Left ventricle myocardium superior (tissue), 1 donor: ENCODE data around the gene LRP4. TPM values are rescaled to one million over a fixed set of nuclear protein-coding genes. Genes with fewer than 3 reads are reported as not detected.
"Not testable (repeated sequence)": the region's sequence is repeated elsewhere in the genome, so short reads cannot be mapped to it uniquely, and the experiment has no call there.

Source experiments
- ATAC-seq: fragments of 200-7000 bp; cut with Tn5 transposase; one replicate; pipeline ENCODE4 v1.9.1; 2020; ENCODE audit warnings: mild to moderate bottlenecking, moderate library complexity
- DNase-seq: peaks from one replicate; pipeline ENCODE4 v3.0.0-alpha.2; 2020
- intact Hi-C: fragments of 100-400 bp; cut with micrococcal nuclease; formaldehyde crosslinking; loops from one replicate; pipeline ENCODE4 v1.11.0; 2022
- long read RNA-seq: library from polyadenylated mRNA; unstranded; transcript quantifications from one replicate; pipeline ENCODE4 v2.0.0, GENCODE V29; 2021
- total RNA-seq: library from RNA; stranded (reverse); fragmentation: NEBNext Ultra II Directional; extraction: Animal tissue kit (Norgen Biotek cat#: 25700); gene quantifications from one replicate; pipeline ENCODE4 v1.2.1, GENCODE V29; 2021
- donor health status: DM: no; HTN: yes; CAD: no; lungs with severe emphysema.

The LRP4 gene, protein sequence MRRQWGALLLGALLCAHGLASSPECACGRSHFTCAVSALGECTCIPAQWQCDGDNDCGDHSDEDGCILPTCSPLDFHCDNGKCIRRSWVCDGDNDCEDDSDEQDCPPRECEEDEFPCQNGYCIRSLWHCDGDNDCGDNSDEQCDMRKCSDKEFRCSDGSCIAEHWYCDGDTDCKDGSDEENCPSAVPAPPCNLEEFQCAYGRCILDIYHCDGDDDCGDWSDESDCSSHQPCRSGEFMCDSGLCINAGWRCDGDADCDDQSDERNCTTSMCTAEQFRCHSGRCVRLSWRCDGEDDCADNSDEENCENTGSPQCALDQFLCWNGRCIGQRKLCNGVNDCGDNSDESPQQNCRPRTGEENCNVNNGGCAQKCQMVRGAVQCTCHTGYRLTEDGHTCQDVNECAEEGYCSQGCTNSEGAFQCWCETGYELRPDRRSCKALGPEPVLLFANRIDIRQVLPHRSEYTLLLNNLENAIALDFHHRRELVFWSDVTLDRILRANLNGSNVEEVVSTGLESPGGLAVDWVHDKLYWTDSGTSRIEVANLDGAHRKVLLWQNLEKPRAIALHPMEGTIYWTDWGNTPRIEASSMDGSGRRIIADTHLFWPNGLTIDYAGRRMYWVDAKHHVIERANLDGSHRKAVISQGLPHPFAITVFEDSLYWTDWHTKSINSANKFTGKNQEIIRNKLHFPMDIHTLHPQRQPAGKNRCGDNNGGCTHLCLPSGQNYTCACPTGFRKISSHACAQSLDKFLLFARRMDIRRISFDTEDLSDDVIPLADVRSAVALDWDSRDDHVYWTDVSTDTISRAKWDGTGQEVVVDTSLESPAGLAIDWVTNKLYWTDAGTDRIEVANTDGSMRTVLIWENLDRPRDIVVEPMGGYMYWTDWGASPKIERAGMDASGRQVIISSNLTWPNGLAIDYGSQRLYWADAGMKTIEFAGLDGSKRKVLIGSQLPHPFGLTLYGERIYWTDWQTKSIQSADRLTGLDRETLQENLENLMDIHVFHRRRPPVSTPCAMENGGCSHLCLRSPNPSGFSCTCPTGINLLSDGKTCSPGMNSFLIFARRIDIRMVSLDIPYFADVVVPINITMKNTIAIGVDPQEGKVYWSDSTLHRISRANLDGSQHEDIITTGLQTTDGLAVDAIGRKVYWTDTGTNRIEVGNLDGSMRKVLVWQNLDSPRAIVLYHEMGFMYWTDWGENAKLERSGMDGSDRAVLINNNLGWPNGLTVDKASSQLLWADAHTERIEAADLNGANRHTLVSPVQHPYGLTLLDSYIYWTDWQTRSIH (N-terminal part only)
- 21.9 TPM for total RNA-seq
- long read RNA-seq, partial matches to known transcripts, result 3 of 7 reads
- long read RNA-seq, other reads (novel, unspliced or antisense), result 4 of 7 reads

DNA sequence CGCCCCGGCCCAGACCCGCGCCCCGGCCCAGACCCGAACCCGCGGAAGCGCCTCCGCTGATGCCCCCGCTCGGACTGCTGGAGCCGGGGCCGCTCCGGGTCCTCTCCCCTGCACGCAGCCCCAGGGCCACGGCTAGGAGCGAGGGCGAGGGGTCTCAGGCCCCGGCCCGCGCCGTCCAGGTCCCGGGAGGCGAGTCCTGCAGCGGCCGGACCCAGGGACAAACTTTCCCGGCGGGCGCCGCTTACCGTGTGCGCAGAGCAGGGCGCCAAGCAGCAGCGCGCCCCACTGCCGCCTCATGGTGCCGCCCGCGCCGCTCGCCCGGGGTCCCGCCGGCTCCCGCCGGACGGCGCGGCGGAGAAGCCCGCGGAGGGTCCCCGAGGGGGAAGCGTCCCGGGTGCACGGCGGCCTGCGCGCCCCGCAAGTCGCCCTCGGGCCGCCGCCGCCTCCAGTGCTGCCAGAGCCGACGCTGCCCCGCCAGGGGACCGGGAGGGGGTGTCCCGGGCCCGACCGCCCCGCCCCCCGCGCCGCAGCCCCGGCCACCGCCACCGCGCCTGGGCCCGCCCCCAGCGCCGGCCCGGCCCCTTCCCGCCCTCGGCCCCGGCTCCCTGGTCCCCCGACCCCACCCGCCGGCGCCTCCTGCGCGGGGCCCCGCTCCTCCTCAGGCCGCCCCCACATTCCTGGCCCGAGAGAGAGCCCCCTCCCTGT, at the start of gene LRP4:
Gene LRP4, minus strand, starts transcription at position 468 of the 705 bp plus-strand sequence. Its CDS starts 171 bp downstream, at position 297.
- peak; percentile 60 for ATAC-seq
- intact Hi-C loops, result no loop called here
- DNase-seq, result peak; percentile 82

GRCh38 chr11:46967962-46968361, 49.6 kb upstream of the LRP4 start:
- ATAC-seq (no peak), DNase-seq (no peak)
- intact Hi-C loops, result no loop called here

- ATAC-seq, result no peak
- intact Hi-C loops, result no loop called here
- no peak for DNase-seq
Observed at GRCh38 chr11:46966773-46967172, 48.4 kb upstream of the LRP4 start.

GRCh38 chr11:46963844-46964243, 45.5 kb upstream of the LRP4 start:
- ATAC-seq (no peak), DNase-seq (no peak)
- intact Hi-C loops, result no loop called here

- DNase-seq, result not testable (repeated sequence)
Observed at GRCh38 chr11:46961886-46962285, 43.5 kb upstream of the LRP4 start.

GRCh38 chr11:46961041-46961440, 42.7 kb upstream of the LRP4 start:
- no peak for ATAC-seq
- no peak for DNase-seq
- intact Hi-C loops, result no loop called here

More at GRCh38 chr11:46961886-46962285, 43.5 kb upstream of the LRP4 start:
- intact Hi-C loops, ATAC-seq: not testable (repeated sequence)

- intact Hi-C loops, result no loop called here
- ATAC-seq, result no peak
- DNase-seq, result no peak
Observed at GRCh38 chr11:46958777-46959176, 40.4 kb upstream of the LRP4 start.

DNA sequence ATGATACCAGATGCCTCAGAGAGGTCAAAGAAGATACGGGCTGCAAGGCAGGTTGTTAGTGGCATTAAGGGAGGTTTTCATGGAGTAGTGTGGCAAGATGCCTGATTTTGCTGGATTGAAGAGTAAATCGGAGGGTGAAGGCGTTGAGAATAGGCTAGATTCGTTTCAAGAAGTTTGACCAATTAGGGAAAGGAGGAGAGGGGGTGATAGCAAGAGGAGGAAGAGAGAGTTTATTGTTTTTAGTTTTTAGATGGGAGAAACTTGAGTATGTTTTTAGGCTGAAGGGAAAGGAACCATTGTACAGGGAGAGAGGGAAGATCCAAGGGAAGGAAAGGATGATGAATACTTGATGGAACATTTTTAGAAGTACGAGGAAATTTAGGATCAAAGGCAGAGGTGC, 34.7 kb upstream of the LRP4 start:
- intact Hi-C loops, result no loop called here
- ATAC-seq (no peak), DNase-seq (no peak)

DNA sequence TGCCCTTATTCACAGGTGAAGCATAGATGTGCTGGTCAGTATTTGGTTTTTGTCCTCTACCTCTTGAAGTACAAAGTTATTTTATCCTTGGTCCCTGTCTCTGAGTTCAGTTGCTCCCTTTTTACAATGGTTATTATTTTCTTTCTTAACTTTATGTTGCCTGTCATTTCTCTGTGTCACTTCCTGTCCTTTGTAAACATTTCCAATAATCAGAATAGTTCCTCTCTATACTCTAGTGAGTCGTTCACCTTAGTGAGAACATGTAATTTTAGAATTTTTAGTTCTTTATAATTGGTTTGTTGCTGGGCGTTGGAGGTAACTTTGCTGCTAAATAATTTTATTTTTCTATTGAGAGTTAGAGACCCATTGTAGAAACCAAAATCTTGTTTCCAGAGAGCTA, 34.2 kb upstream of the LRP4 start:
- DNase-seq, result no peak
- intact Hi-C loops, result no loop called here
- no peak for ATAC-seq

- intact Hi-C loops, result no loop called here
- no peak for ATAC-seq
- no peak for DNase-seq
Observed at GRCh38 chr11:46951864-46952263, 33.5 kb upstream of the LRP4 start.

- ATAC-seq (no peak), DNase-seq (no peak)
- intact Hi-C loops, result no loop called here
Observed at GRCh38 chr11:46949297-46949696, 30.9 kb upstream of the LRP4 start.

- no peak for DNase-seq
Observed at GRCh38 chr11:46948378-46949131, 30.2 kb upstream of the LRP4 start.

GRCh38 chr11:46947399-46948077, 29.2 kb upstream of the LRP4 start:
- DNase-seq, result no peak
- ATAC-seq, result no peak
- intact Hi-C loops, result no loop called here

More at GRCh38 chr11:46948378-46949131, 30.2 kb upstream of the LRP4 start:
- intact Hi-C loops, result no loop called here
- no peak for ATAC-seq

DNA sequence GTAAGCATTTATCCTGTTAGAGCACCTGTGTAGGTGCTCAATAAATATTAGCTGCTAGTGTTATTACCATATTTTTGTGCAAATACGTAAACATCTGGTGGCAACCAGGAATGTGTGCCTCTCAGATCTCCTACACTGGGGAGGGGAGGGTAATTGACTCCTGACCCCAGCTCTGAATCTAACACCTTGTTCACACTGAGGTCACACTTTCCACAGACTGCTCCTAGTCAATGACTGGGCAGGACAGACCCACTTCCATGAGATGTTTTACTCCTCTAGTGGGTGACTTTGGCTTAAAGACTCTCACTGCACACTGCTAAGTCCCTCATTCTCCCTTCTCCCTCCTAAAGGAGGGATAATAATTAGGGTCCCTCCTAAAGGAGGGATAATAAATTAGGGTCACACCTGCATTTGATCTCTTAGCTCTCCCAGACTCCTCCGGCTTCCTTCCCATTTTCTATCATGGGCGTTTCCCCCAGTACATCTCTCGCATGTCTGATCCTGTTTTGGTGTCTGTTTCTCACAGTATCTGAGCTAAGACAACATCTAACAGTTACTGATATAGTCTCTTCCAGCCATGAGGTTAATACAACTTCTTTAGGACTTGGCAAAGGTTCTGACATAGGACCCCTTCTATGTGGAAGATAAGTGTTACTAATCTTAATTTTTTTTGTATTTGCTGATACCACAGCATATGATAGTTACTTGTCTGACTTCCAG, 26.2 kb upstream of the LRP4 start:
- ATAC-seq (no peak), DNase-seq (no peak)
- intact Hi-C loops, result no loop called here

DNA sequence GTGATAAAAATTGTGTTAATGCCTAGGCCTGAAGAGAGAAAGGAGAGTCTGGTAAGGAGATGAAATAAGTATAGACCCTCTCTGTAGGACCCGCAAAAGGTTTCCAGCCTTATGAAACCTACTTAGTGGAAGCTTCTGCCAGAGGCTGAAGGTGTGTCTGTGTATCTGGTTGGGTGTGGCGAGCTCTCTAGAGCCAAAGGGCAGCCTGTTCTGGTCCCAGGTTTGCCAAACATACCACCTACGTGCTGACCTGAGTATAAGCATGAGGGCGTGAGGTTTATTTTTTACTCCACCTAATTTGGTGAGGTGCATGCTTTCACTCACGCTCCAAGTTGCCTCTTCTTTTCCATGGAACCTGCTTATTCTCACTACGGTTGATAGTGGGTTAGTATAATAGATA, 23.8 kb upstream of the LRP4 start:
- intact Hi-C loops, result no loop called here
- no peak for DNase-seq
- no peak for ATAC-seq

GRCh38 chr11:46936138-46937110, 18.1 kb upstream of the LRP4 start, which contains the start of gene CSTPP1:
Gene CSTPP1, plus strand, starts transcription at chr11:46936761. Its CDS starts 45 bp downstream, at chr11:46936806.
- intact Hi-C loops, result no loop called here
- ATAC-seq (peak; percentile 98), DNase-seq (peak; percentile 94)
